ENCODE results near the gene MYPOP.
"Not testable (repeated sequence)": the region's sequence is repeated elsewhere in the genome, so short reads cannot be mapped to it uniquely, and the experiment has no call there.

Gene MYPOP

DNA sequence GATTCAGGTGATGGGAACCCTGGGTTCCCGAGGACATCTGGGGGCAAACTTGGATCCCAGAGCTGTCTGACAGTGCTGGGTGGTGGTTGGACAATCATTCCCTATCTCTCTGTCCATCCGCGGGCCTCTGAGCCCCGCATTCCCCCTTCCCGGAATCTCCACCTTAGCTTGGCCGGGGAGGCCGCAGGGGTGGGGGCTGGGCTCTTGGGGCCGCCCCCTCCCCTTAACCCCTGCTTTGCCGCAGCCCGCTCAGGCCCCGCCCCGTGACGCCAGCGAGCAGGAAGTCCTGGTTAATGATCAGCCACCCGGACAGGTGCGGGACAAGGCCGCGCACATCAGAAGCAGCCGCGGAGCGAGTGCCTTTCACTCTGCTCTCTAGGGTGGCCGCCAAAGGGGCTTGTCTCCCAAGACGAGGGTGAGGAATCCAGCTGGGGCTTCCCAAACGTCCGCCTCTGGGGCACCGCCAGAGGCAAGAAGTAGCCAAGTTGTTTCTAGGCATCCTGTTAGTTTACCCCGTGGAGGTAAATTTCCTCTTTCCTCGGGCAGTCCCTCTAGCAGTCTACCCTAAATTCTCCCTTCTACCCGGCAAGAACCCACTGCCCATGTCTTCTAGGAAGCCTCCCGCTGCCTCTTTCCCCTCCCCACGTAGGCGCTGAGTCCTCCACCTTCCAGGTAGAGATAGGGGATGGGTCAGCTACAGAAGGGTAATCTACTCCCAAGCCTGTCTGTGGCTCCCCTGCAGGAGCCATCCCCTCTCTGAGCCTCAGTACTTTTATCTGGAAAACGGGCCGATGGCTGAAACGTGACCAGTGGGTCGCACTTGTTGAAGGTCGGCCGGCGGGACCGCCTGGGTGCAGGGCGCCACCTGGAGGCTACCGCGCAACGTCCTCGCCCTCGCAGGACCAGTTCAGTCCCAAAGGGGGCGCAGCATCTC, 19.5 kb downstream of the MYPOP start:
- peak; percentile 83 to 91 for DNase-seq

DNA sequence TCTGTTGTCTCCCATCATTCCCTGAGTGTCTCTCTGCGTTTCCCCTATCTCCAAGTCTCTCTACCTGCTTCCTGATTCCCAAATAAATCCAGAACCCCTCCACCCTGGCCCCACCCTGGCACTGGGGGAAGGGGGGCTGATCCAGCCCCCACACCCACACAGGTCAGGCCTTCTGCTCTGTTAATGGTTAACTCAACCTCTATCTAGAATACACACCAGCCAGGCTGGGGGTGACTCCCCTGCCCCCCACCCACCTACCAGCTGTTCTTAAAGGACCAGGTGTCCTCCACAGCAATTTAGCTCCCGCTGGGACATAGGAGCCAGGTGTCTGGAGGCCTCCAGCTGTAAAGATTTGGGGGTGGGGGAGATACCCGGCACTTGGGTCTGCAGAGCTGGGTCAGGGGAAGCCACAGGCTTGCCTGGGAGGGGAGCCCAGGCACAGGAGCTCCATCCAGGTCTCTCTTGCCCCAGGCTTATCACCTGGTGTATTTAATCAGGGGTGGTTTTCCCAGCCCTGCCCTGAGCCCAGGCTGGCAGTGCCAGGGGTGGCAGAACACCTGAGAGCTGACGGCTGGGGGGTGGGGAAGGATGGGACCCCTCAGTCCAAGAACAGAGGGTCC, 20.4 kb downstream of the MYPOP start:
- no peak for DNase-seq

DNA sequence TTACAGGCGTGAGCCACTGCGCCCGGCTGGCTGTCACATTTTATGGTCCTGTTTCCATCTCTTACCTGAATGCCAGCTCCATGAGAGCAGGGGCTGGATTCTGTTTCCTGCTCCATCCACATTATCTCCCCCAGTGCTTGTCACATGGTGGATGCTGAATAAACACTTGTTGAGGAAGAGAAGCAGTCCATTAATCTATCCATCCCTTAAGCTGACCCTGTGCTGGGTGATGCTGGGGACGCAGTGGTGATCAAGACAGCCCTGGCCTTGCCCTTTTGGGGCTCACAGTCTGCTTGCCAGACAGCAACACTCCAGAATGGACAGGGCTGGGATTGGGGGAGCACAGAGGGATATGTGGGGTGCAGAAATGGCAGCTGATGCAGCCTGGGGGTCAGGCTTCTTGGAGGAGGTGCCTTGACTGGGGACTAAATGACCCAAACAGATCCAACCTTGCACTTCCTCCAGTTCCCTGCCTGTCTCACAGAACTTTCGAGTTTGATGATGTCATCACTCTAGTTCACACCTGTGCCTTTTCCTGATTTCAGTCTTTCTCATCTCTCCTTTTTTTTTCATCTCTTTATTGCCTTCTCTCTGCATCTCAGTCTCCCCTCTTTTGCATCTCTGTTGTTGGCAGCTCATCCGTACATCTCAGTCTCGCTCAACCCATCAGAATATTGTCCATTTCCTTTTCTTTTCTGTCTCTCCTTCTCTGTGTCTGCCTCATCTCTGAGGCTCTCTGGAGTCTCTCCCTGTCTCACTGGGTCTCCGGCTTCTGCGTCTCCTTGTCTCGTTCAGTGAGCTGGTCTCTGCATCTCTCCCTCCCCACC, 21.1 kb downstream of the MYPOP start:
- no peak for DNase-seq

DNA sequence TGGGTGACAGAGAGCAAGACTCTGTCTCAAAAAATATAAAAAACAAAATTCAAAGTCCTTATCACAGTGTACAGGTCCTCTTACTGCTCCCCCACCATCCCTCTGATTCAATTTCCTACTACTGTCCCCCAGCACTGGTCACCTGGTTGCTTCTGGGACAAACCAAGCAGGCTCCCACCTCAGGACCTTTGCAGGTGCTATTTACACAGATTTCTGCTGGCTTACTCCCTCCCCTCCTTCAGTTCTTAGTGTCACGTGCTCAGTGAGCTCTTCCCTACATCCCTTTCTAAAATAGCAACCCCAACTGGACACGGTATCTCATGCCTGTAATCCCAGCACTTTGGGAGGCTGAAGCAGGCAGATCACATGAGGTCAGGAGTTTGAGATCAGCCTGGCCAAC, 22.4 kb downstream of the MYPOP start:
- DNase-seq = no peak

DNA sequence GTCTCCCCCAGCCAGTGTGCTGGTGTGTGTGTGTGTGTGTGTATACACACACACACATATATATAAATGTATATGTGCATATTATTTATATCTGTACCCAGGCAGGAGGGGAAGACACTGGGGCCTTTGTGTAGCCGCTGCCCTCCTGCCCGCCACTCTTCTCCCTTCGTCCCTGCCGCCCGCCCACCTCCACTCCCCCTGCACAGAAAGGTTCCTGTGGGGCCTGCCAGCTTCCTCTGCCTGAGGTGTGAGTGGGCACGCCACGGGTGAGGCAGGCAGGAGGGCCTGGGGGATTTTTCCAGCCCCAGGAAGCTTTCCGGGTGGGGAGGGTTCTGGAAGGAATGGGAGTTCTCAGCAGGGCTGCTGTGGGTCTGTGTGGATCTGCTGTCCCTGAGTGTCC, 23.4 kb downstream of the MYPOP start:
- DNase-seq = no peak

DNA sequence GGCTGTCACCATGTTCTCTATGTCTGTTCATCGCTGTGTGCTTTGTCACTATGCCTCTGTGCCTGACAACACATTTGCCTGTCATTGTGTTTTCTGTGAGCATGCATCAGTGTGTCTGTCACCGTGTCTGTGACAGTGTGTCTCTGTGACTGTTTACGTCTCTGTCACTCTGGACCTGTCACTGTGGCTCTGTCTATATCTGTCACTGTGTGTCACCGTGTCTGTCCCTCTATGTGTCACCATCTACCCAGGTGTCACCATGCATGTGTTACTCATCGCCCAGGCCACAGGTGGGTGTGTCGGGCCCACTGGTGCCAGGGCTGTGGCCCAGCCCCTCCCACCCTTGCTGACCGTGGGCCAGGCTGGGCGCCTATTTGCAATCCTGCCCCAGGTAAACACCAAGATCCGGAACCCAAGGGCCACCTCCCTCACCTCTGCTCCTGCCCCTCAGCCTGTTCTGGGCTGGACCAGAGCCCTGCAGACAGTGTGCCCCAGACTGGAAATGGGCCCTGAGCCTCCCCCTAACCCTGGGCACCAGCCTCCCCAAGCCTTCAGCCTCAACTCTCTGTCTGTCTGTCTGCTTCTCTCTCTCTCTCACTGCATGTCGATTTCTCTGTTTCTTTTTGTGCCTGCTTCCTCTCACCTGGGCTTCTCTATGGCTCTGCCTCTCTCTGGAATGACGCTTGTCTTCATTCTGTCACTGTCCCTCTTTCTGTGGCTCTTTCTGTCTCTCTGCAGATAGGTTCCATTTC, 24.2 kb downstream of the MYPOP start:
- DNase-seq = no peak

DNA sequence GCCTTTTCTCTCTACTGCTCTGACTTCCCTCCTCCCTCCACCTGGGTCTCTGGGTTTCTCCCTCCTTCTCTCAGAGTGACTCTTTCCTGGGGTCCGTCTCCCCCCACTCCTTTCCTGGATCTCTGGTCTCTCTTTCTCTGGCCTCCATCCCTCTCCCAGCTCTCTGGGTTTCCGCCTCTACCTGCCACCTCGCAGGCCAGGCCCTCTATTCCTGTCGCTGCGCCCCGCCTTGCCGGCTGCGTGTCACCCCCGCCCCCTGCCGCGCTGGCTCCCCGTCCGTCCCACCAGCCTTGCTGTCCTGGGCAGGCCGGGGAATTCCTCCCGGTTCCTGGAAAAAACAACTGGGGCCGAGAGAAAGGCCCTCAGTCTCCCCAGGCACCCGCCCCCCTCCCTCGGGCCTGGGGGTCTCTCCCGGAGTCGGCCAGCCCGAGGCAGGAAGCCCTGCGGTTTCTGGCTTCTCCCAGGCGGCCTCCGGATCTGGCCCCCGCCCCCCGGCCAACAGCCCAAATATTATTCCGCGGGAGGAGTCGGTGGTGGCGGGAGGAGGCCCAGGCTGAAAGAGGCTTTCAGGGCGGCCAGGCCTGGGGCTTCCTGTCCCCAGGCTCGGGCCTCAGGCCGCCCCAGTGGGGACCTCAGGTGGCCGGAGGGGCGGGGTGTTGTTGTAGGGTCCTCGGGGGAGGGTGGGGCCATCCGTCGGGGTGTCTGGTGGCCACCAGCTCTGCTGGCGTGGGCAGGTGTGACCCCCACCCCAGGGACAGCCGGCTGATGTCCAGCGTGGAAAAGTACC, 25.8 kb downstream of the MYPOP start:
- no peak for DNase-seq

DNA sequence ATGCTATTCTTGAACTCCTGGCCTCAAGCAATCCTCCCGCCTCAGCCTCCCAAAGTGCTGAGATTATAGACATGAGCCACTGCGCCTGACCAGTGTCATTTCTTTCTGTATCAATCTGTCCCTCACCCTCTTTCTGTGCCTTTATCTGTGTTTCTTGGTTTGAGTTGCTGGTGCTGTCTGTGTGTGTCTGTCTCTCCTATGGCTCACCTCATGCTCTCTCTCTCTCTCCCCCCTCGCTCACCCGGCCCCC, 26.3 kb downstream of the MYPOP start:
- no peak for DNase-seq

DNA sequence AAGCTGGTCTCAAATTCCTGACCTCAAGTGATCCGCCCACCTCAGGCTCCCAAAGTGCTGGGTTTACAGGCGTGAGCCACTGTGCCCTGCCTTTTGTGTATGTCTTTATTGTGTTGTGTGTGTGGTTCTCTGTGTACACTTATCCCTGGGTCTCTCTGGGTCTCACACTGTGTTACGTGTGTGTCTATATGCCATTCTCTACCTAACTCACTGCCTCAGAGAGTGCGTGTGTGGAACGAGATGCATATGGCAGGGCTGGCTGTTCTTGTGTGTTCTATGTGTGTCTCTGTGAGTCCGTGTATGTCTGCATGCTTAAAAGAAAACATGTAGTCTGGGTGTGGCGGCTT, 27.8 kb downstream of the MYPOP start:
- DNase-seq = no peak

DNA sequence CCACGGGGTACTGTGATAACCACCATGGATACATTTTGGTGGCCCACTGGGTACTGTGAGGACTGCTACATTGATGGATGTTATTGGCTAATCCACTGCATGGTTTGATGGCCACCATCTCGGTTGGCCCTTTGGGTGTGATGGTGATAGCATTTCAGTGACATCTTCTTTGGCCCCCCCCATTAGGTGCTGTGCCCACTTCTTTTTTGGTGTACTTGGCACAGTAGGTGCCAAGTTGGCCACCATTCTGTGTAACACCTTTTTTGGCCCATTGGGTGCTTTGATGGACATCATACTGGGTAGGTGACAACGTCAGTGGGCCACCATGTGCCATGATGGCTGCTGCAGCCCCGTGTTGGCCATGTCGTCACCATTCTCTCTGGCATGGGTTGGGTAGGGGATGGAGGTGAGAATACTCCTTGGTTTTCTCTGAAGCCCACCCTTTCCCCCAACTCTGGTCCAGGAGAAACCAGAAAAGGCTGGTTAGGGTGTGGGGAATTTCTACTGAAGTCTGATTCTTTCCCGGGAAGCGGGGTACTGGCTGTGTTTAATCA, 29.1 kb downstream of the MYPOP start:
- no peak for DNase-seq

DNA sequence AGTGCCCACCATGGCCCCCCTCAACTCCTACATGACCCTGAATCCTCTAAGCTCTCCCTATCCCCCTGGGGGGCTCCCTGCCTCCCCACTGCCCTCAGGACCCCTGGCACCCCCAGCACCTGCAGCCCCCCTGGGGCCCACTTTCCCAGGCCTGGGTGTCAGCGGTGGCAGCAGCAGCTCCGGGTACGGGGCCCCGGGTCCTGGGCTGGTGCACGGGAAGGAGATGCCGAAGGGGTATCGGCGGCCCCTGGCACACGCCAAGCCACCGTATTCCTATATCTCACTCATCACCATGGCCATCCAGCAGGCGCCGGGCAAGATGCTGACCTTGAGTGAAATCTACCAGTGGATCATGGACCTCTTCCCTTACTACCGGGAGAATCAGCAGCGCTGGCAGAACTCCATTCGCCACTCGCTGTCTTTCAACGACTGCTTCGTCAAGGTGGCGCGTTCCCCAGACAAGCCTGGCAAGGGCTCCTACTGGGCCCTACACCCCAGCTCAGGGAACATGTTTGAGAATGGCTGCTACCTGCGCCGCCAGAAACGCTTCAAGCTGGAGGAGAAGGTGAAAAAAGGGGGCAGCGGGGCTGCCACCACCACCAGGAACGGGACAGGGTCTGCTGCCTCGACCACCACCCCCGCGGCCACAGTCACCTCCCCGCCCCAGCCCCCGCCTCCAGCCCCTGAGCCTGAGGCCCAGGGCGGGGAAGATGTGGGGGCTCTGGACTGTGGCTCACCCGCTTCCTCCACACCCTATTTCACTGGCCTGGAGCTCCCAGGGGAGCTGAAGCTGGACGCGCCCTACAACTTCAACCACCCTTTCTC, 30.1 kb downstream of the MYPOP start:
- DNase-seq = no peak

DNA sequence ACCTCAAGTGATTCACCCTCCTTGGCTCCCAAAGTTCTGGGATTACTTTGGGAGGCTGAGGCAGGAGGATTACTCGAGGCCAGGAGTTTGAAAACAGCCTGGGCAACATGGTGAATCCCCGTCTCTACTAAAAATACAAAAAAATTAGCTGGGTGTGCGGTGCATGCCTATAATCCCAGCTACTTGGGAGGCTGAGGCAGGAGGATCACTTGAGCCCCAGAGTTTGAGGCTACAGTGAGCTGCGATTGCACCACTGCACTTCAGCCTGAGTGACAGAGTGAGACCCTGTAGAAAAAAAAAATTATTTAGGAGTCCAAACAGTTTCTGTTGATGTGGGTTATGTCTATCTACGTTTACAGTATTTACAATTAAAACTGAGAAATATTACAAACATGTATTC, 31.6 kb downstream of the MYPOP start:
- no peak for DNase-seq

DNA sequence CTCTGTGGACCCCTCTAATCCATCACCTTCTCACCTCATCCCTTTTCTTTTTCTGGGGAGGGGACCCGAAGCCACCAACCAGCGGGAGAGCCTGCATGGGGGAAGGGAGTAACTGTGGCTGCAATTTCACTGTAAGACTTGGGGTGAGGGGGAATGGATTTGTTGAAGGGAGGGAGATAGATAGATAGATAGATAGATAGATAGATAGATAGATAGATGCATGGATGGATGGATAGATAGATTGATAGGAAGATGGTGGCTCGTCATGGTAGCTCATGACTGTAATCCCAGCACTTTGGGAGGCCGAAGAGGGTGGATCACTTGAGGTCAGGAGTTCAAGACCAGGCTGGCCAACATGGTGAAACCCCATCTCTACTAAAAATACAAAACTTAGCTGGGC, 35.2 kb downstream of the MYPOP start:
- not testable (repeated sequence) for DNase-seq

DNA sequence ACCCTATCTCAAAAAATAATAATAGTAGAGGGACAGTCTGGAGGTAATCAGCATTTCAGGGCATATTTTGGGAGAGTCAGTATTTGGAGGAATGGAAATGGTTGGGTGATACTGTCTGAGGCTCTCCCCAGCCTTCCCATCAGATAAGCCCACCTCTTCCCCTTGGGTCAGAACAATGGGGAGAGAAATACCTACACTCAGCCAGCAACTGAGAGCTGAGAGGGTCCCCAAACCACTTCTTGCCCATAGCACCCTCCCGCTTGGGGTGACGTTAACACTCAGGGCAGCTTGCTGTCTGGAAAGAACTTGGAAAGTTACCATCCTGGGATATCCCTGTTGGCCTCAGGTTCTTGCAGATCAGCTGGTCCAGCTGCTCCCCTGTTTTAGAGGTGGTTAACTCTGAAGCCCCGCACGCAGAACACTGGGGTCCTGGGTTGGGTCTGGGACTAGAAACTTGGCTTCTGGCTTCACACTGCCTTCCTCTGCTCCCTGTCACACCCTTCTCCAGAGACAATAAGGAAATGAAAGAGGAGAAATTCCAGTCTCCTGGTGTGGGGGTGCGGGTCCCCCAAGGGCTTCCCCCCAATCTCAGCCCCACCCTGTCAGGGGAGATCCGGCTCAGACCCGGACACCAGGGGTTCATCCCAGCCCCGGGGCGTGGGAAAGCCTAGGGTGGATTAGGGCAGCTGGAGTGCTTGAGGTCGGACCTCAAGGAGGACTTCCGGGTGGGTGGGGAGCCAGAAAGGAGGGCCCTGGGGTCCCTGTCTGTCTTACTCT, 35.8 kb downstream of the MYPOP start:
- DNase-seq = no peak

DNA sequence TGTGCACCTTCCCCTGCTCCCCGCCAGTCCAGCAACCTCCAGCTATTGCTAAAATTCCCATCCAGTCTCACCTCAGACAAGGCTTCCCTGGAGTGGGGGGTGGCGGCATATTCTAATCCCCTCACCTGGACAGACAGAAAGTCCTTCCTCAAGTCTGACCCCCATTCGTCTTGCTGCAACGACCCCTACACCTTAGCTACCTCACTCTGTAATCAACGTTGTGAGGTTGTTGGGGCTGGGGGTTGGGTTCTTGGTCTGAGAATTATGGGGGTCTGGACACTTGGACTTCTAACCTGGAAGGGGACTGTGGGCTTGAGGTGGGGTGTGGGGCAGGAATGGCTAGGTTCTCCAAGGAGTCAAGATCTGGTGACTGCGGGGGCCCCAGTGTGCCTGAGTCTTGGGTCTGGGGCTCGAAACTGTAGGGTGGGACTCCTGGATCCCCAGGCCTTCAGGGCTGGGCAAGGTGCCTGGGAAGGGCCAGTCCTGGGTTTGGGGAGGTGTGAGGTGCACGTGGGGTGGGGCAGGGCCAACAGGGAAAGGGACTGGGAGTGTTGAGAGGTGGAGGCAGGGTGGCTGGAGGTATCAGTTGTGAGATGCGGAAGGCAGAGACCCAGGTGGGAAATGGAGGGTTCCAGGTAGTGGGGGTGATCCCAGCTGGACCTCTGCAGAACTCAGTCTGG, 37.0 kb downstream of the MYPOP start:
- DNase-seq = no peak

DNA sequence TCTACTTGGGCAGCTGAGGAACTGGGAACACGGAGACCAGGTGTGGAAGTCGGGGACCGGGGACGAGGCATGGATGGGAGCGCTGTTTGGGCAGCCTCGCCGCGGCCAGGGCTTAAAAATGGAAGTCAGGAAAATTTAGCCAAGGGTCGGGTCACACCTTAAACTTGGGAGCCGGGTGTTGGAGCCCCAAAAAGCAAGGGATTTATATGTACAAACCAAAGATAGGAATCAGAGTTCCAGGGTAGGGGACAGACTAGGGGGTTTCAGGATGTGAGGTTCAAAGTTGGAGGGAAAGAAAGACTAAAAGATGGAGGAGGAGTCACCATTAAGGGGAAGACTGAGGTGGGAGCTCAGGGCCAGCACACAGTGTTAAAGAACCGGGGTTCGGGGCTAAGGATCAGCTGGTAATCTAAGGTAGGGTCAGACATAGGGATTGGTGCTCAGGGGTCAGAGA, 37.8 kb downstream of the MYPOP start:
- no peak for DNase-seq

DNA sequence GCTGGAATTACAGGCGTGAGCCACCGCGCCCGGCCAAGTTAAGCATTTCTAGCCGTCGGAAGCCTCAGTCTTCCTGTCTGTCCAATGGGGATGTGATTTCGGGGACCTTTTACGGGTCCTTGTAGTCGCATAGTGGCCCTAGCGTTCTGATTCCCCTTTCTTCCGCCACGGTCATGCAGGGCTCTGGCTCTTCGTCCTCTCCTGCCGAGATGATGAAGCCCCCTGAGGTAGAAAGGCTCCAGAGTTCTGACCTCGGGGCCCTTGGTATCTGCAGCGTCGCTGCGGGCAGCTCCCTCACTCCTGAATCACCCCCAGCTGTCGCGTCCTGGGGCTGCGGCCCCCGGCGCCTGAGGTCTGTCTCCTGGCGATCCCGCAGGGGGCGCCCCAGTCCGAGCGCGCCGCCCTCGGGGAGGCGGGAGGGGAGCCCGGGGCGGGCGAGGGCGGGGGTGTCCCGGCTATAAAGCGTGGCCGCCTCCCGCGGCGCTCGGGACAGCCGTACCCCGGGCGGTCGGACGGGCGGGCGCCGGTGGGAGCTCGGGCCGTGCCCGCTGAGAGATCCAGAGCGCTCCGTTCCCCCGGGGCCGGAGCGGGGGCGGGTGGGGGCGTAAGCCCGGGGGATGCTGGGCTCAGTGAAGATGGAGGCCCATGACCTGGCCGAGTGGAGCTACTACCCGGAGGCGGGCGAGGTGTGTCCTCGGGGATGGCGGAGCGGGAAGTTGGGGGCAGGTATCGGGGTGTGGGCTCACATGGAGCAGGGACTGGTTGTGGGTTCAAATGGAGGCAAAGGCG, 38.4 kb downstream of the MYPOP start, which contains the start of gene FOXA3:
Gene FOXA3 (plus strand): TSS at position 487 of the 789 bp plus-strand sequence. CDS start 131 bp downstream, at position 618.
- peak; percentile 77 to 91 for DNase-seq

DNA sequence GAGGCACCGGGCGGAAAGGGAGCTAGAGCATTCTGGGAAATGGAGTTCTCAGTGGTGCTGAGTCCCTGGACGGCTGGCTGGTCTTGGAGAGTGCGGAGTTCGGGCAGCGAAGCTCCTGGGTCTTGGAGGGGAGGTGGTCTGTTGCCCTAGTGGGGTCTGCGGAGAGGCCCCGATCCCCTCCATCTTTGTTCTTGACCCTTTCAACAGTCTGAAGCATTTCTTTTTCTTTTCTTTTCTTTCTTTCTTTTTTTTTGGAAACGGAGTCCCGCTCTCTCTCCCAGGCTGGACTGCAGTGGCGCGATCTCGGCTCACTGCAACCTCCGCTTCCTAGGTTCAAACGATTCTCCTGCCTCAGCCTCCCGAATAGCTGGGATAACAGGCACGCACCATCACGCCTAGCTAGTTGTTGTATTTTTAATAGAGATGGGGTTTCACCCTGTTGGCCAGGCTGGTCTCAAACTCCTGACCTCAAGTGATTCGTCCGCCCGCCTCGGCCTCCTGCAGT, 39.0 kb downstream of the MYPOP start:
- DNase-seq = no peak
